Measurements from ENCODE around the gene PDLIM7. TPM values are rescaled to one million over a fixed set of nuclear protein-coding genes. Genes with fewer than 3 reads are reported as not detected.

PDLIM7 gene
- polyA plus RNA-seq, 1 of the 3 experiments (the other 2 are of a cell fraction): 206 TPM

DNA sequence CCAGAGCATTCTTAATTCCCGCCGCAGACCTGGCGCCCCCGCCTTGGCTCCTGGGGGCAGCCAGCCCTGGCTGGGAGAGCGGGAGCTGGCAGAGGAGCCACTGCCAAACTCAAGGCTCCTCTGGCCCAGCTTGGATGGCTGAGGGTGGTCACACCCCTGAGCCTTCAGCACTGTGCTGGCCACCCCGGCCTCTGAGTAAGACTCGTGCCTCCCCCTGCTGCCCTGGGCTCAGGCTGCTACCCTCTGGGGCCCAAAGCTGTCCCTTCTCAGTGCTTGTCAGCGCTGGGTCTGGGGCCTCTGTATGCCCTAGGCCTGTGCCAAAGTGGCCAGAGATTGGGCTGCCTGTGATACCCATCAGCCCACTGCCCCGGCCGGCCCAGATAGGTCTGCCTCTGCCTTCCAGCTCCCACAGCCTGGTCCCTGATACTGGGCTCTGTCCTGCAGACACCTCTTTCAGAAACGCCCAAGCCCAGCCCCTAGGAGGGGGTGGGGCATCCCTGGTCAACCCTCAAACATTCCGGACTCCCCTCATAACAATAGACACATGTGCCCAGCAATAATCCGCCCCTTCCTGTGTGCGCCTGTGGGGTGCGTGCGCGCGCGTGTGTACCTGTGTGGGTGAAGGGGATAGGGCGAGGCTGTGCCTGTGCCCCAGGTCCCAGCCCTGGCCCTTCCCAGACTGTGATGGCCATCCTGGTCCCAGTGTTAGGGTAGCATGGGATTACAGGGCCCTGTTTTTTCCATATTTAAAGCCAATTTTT, 55.2 kb downstream of the PDLIM7 start (continued):
- TF ChIP-seq RCOR1 (IDR thresholded peaks at IDR 0.05; ENCODE audit: low read length) (no peak), CHD2 (IDR thresholded peaks at IDR 0.05; ENCODE audit: low read length, partially characterized antibody) (no peak), TCF12 (IDR thresholded peaks at IDR 0.05) (no peak), YY1 (IDR thresholded peaks at IDR 0.05; ENCODE audit: low read depth) (no peak), SMC3 (IDR thresholded peaks at IDR 0.05; ENCODE audit: low read depth, low read length) (no peak), RXRA (IDR thresholded peaks at IDR 0.05; ENCODE audit: borderline replicate concordance, low read depth) (no peak), NFIC (IDR thresholded peaks at IDR 0.05; ENCODE audit: borderline replicate concordance) (no peak), TEAD4 (IDR thresholded peaks at IDR 0.05; ENCODE audit: borderline replicate concordance, insufficient read depth) (no peak), MXI1 (IDR thresholded peaks at IDR 0.05; ENCODE audit: low read depth, low read length) (no peak), FOSL2 (IDR thresholded peaks at IDR 0.05; ENCODE audit: borderline replicate concordance, low read depth) (no peak)
- TF ChIP-seq, protein P1, sequence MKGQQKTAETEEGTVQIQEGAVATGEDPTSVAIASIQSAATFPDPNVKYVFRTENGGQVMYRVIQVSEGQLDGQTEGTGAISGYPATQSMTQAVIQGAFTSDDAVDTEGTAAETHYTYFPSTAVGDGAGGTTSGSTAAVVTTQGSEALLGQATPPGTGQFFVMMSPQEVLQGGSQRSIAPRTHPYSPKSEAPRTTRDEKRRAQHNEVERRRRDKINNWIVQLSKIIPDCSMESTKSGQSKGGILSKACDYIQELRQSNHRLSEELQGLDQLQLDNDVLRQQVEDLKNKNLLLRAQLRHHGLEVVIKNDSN (IDR thresholded peaks at IDR 0.05; ENCODE audit: borderline replicate concordance, low read depth): no peak
- TF ChIP-seq, protein P2, sequence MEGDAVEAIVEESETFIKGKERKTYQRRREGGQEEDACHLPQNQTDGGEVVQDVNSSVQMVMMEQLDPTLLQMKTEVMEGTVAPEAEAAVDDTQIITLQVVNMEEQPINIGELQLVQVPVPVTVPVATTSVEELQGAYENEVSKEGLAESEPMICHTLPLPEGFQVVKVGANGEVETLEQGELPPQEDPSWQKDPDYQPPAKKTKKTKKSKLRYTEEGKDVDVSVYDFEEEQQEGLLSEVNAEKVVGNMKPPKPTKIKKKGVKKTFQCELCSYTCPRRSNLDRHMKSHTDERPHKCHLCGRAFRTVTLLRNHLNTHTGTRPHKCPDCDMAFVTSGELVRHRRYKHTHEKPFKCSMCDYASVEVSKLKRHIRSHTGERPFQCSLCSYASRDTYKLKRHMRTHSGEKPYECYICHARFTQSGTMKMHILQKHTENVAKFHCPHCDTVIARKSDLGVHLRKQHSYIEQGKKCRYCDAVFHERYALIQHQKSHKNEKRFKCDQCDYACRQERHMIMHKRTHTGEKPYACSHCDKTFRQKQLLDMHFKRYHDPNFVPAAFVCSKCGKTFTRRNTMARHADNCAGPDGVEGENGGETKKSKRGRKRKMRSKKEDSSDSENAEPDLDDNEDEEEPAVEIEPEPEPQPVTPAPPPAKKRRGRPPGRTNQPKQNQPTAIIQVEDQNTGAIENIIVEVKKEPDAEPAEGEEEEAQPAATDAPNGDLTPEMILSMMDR (IDR thresholded peaks at IDR 0.05): no peak
- TF ChIP-seq, protein P3, sequence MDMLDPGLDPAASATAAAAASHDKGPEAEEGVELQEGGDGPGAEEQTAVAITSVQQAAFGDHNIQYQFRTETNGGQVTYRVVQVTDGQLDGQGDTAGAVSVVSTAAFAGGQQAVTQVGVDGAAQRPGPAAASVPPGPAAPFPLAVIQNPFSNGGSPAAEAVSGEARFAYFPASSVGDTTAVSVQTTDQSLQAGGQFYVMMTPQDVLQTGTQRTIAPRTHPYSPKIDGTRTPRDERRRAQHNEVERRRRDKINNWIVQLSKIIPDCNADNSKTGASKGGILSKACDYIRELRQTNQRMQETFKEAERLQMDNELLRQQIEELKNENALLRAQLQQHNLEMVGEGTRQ (IDR thresholded peaks at IDR 0.05; ENCODE audit: borderline replicate concordance, low read depth, low read length): no peak

DNA sequence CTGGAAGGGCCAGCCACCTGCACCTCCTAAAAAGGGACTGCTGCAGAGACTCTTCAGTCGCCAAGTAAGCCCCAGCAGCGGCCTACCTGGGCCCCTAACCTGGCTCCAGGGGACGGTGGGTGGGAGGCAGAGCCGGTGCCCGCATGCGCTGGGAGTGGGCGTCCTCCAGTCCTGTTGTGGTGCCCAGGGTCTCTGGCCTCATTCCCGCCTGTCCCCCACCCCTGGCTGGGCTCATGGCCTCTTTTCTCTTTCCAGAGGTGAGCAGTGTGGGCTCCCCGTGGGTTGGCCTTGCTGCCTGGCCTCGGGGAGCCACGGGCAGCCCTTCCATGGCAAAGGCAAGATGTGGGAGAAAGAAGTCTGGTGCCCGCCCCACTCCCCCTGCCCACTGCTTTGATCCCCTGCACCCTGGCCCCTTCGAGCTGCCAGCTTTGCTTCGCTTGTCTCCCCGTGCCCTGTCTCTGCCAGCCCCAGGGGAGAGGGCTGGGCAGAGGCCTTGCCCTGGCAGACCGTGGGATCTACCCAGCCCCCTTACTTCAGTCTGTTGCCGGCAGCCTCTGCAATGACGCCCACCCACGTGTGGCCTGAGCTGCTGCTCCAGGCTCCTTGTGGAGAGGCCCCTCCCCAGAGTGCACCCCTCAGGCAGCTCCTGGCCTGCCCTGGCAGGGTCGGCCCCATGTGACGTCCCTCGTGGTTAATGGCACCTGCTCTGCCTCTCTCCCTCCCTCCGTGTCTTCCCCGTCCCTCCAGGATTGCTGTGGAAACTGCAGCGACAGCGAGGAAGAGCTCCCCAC, 56.2 kb downstream of the PDLIM7 start:
- CTCF ChIA-PET: interaction anchor here (0.8 to 12.7 kb wide), 13 partner anchors 9 to 132 kb away, joined by 3 to 206 read pairs (median 5); partner anchors contain the start of gene PFN3
- Histone ChIP-seq H3K9ac (no peak overlapping the region), H3K4me3 (ENCODE audit: low read depth in 2 of 2, low read length in 1 of 2) (no peak overlapping the region), H3K27me3 (ENCODE audit: insufficient read depth) (no peaks in the 10 kb centered on the region), H3K27ac (ENCODE audit: low read depth in 2 of 2, low read length in 1 of 2) (no peak overlapping the region; a peak in 1 of 4 replicates), H3F3A (replicated peaks; ENCODE audit: insufficient read depth) (peaks cover 15% of the 10 kb centered on the region), H3K4me1 (ENCODE audit: control insufficient read depth in 1 of 2, insufficient read depth in 2 of 2, low read depth in 1 of 2, low read length in 1 of 2) (peaks cover 5 to 13% of the 10 kb centered on the region in 2 experiments; a peak in 2 of 4 replicates), H3K9me2 (no peaks in the 10 kb centered on the region), H3K79me2 (ENCODE audit: insufficient read depth) (peaks cover 20% of the 10 kb centered on the region), H3K9me3 (no peaks in the 10 kb centered on the region), H4K20me1 (ENCODE audit: insufficient read depth) (0 out of 2 replicates have a peak, but pooled peaks cover 9% of the 10 kb centered on the region), H2AFZ (ENCODE audit: low read depth) (no peak overlapping the region), H3K4me2 (no peak overlapping the region), H3K36me3 (replicated peaks in 1 of 2; ENCODE audit: control insufficient read depth in 1 of 2, insufficient read depth in 2 of 2, low read length in 1 of 2) (peaks cover 9 to 21% of the 10 kb centered on the region in 2 experiments)
- 91% methylated on average over 21 of the region's 26 CpGs for WGBS (ENCODE audit: low lambda C conversion rate)
- DNase-seq: no peak
- TF ChIP-seq, protein P4, sequence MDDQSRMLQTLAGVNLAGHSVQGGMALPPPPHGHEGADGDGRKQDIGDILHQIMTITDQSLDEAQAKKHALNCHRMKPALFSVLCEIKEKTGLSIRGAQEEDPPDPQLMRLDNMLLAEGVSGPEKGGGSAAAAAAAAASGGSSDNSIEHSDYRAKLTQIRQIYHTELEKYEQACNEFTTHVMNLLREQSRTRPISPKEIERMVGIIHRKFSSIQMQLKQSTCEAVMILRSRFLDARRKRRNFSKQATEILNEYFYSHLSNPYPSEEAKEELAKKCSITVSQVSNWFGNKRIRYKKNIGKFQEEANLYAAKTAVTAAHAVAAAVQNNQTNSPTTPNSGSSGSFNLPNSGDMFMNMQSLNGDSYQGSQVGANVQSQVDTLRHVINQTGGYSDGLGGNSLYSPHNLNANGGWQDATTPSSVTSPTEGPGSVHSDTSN (IDR thresholded peaks at IDR 0.05): no peak
- TF ChIP-seq, protein P2 (IDR thresholded peaks at IDR 0.05): no peak
- TF ChIP-seq EZH2phosphoT487 (IDR thresholded peaks at IDR 0.05; ENCODE audit: borderline replicate concordance, low read depth) (no peak), RAD21 (IDR thresholded peaks at IDR 0.05; ENCODE audit: low read length) (no peak)
- POLR2A ChIA-PET: interaction anchor here (0.6 to 2.2 kb wide), 6 partner anchors 12 to 37 kb away, joined by 3 to 7 read pairs (median 4); no protein-coding TSS in a partner anchor
